ENCODE measurements around the gene TRPC1. TPM values are rescaled to one million over a fixed set of nuclear protein-coding genes. Genes with fewer than 3 reads are reported as not detected.
"Not testable (repeated sequence)": the region's sequence is repeated elsewhere in the genome, so short reads cannot be mapped to it uniquely, and the experiment has no call there.

The TRPC1 gene
- total RNA-seq, 1 experiment from 2014 or later = 2.6 TPM

DNA sequence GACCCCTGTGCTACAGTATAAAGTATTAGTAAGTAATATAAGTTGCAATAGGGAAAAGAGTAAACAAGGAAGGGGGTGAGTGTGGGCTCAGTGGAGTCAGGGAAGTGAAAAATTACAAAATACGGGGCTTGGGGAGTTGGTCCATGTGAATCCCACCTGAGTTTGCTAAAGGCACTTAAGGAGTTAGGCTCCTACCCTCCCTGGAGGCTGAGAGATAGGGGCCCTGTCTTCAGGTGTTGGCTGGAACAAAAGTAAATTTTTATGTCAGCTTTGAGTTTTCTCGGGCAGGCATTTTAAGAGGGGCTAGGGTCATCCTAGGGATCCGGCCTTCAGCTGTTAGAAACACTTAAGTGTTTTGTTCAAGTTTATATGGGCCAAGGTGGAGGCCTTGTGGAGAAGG lies 8.2 kb downstream of the TRPC1 start:
- Histone ChIP-seq H3K4me3 (no peak overlapping the region), H3K27me3 (no peaks in the 10 kb centered on the region), H3K9me3 (no peaks in the 10 kb centered on the region), H3K36me3 (no peaks in the 10 kb centered on the region)
- no peak for DNase-seq

DNA sequence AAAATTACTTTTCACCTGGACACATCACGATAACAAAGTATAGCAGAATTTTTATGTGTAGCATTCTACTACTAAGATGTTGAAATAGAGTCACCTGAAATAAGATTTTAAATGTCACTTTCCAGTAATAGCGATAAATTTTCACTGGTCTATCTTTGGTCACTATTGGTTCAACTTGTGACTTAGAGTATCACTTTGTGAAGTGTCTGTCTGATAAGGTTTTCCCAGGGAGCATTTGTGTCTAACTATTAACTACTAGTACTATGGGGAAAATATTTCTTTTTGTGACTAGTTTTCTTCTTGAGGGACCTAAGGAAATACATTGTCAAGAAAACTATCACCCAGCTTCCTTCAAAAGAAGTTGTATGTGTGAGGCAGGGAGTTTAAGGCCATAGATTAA lies 11.0 kb downstream of the TRPC1 start:
- no peaks in the 10 kb centered on the region for H3K9me3 ChIP-seq
- H3K4me3 ChIP-seq = no peak overlapping the region
- H3K36me3 ChIP-seq = no peaks in the 10 kb centered on the region
- no peak for DNase-seq
- H3K27me3 ChIP-seq = no peaks in the 10 kb centered on the region

DNA sequence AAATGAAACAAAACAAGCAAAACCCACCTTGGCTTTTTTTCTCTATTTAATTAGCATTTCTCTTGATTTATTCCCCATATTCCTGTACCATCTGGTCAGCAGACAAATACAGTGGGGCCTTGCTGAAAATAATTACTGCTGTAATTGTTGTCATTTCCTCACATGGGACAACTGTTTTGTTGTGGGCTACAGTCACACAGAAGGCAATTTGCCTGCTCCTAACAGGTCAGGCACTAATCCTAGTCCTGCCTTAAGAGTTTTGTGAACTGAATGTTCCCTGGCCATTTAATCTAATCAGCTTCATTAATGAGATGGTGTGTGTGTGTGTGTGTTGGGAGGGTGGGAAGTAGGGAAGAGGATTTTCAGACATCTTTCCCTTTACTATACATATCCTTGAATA lies 11.6 kb downstream of the TRPC1 start:
- Histone ChIP-seq H3K27me3 (no peaks in the 10 kb centered on the region), H3K4me3 (no peak overlapping the region), H3K36me3 (no peaks in the 10 kb centered on the region), H3K9me3 (no peaks in the 10 kb centered on the region)
- no peak for DNase-seq

DNA sequence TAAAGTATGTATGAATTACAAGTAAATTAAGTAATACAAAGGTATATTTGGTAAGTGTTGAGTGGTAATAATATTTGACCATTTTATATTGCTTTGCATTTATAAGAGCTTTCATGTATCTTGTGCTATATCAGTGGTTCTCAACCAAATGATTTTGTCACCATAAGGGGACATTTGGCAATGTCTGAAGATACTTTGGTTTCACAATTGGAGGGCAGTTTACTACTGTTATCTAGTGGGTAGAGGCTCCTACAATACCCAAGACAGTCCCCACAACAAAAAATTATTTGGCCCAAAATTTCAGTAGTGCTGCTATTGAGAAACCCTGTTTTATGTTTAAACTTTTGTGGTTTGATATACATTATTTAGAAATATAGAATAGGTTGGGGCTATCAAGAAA lies 14.6 kb downstream of the TRPC1 start:
- Histone ChIP-seq H3K27me3 (no peaks in the 10 kb centered on the region), H3K9me3 (no peaks in the 10 kb centered on the region), H3K4me3 (no peak overlapping the region), H3K36me3 (no peaks in the 10 kb centered on the region)
- DNase-seq = no peak

DNA sequence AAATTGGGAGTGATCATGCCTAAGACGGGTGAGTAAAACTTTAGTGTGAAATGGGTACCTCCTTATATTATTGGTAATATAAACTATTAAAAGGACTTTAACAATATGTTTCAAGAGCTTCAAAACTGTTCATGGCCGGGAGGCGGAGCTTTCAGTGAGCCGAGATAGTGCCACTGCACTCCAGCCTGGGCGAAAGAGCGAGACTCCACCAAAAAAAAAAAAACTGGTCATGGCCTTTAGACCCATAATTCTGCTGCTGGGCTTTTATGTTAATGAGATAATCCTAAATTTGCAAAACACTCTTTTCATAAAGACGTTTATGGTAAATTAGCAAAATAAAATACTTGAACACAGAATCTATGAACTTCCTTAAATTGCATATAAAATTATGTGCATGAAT lies 22.8 kb downstream of the TRPC1 start:
- Histone ChIP-seq H3K36me3 (peaks cover 2% of the 10 kb centered on the region; the same call in 1 of the 2 replicates), H3K9me3 (no peaks in the 10 kb centered on the region), H3K27me3 (no peaks in the 10 kb centered on the region; the same call in 1 of the 2 replicates), H3K4me3 (no peak overlapping the region)
- no peak for DNase-seq

DNA sequence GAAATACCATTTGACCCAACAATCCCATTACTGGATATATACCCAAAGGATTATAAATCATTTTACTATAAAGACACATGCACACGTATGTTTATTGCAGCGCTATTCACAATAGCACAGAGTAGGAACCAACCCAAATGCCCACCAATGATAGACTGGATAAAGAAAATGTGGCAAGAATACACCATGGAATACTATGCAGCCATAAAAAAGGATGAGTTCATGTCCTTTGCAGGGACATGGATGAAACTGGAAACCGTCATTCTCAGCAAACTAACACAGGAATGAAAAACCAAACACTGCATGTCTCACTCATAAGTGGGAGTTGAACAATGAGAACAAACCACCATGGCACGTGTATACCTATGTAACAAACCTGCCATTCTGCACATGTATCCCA lies 26.7 kb downstream of the TRPC1 start:
- not testable (repeated sequence) for H3K4me3 ChIP-seq, H3K27me3 ChIP-seq, DNase-seq, H3K36me3 ChIP-seq, H3K9me3 ChIP-seq

DNA sequence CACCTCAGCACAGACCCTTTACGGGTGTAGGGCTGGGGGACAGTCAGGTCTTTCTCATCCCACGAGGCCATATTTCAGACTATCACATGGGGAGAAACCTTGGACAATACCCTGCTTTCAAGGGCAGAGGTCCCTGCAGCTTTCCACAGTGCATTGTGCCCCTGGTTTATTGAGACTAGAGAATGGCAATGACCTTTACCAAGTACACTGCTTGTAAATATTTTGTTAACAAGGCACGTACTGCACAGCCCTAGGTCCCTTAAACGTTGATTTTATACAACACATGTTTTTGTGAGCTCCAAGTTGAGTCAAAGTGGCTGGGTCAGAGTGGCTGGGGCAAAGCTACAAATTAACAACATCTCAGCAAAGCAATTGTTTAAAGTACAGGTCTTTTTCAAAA lies 28.8 kb downstream of the TRPC1 start:
- not testable (repeated sequence) for DNase-seq, H3K9me3 ChIP-seq, H3K4me3 ChIP-seq, H3K36me3 ChIP-seq, H3K27me3 ChIP-seq

DNA sequence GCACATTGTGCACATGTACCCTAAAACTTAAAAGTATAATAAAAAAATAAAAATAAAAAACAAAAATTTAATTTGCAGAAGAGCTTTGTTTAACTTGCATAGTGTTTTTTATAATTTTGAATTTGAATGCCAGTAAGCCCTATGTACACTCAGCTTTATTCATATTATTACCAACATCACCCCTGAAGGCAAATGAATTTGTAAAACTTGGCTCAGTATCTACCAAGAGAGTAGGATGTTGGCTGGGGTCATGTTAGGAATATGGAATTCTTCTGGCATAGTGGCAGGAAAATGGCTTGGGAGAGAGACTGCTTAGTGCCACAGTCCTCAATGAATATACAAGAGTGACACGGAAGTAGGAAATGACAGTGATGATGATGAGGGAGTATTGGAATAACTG lies 30.7 kb downstream of the TRPC1 start:
- Histone ChIP-seq H3K9me3 (no peaks in the 10 kb centered on the region), H3K27me3 (no peaks in the 10 kb centered on the region), H3K4me3 (no peak overlapping the region), H3K36me3 (no peaks in the 10 kb centered on the region)
- no peak for DNase-seq

DNA sequence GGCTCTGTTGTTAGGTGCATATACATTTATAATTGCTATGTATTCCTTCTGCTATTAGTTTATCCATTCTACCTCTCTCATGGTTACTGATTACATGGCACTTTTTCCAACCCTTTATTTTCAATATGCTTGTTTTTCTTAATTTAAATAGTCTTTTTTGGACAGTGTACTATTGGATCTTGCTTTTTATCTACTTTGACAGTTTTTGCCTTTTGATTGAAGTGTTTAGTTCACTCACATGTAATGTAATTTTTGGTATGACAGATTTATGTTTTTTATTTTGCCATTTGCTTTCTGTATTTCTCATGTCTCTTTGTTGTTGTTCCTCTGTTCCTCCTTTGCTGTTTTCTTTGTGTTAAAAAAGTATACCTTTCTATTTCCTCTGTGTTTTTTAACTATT lies 44.5 kb downstream of the TRPC1 start:
- no peak for DNase-seq
- Histone ChIP-seq H3K36me3 (no peaks in the 10 kb centered on the region), H3K27me3 (no peaks in the 10 kb centered on the region), H3K9me3 (peaks cover 5% of the 10 kb centered on the region; the same call in 1 of the 2 replicates), H3K4me3 (no peak overlapping the region)

DNA sequence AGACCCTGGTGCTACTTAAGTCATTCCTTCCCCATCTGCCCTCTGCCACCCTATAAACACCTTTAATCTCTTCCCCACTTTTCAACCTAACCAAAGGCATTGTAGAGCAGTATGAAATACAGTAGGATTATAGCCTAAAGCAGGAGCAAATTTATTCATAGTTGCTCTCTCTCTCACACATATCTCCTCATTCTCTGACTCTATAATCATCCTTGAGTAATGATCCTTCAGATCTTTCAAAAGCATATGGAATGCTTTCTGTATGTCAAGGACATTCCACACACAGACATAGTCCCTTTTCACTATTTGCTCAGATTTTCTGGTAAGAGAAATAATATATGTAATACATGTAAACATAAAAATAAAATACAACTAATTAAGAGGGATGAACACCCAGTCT lies 54.1 kb downstream of the TRPC1 start:
- Histone ChIP-seq H3K36me3 (no peaks in the 10 kb centered on the region), H3K4me3 (no peak overlapping the region), H3K9me3 (no peaks in the 10 kb centered on the region), H3K27me3 (no peaks in the 10 kb centered on the region)
- DNase-seq = no peak

DNA sequence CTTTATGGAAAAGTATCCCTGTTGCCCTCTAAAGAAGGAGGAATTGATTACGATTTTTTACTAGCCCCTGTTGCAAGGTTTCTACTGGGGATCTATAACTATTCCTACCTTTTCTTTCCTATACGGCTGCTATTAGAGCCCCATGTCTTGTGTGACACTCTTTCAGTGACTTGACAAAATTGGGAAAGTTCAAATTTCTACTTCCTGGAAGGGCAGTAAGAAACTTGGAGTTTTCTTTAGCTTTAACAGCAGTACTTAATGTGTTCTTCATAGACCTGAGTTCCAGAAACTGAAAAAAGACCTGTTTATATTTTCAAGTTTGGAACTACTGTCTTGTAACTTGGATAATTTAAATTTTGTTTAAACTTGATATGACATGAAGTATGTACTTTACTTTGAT lies 54.7 kb downstream of the TRPC1 start:
- Histone ChIP-seq H3K36me3 (no peaks in the 10 kb centered on the region), H3K27me3 (no peaks in the 10 kb centered on the region), H3K4me3 (no peak overlapping the region), H3K9me3 (no peaks in the 10 kb centered on the region)
- no peak for DNase-seq

DNA sequence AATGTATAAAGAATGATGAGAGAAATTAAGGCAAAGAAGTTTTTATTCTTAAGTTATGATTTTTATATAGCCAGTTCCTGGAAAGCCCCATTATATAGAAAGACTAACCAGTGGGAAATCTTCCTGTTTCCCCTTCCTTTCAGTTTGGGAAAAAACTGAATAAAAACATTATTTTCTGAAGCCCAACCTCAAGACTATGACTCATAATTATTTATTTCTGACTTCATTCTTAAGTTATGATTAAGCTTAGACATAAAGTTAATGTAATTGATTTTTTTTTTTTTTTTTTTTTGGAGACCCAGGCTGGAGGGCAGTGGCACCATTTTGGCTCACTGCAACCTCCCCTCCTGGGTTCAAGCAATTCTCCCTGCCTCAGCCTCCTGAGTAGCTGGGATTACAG lies 55.8 kb downstream of the TRPC1 start:
- Histone ChIP-seq H3K36me3 (no peaks in the 10 kb centered on the region), H3K4me3 (no peak overlapping the region), H3K27me3 (no peaks in the 10 kb centered on the region), H3K9me3 (no peaks in the 10 kb centered on the region)
- DNase-seq = no peak

DNA sequence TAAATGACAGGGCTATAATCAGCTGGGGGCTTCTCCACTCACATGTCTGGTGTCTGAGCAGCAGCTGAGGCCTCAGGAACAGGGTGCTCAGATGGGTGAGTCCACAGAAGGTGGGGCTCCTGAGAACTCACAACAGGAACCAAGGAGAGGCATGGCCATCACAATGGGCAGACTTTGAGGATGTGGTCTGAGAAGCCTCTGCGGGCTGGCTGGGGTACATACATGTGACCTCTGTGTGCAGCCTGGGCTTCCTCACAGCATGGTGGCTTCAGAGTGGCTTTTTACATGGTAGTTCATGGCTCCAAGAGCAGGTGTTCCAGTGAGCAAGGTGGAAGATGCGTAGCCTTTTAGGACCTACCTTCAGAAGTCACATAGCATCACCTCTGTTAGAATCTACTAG lies 58.8 kb downstream of the TRPC1 start:
- H3K36me3 ChIP-seq = no peaks in the 10 kb centered on the region
- no peaks in the 10 kb centered on the region for H3K9me3 ChIP-seq
- no peak overlapping the region for H3K4me3 ChIP-seq
- no peak for DNase-seq
- H3K27me3 ChIP-seq = no peaks in the 10 kb centered on the region

DNA sequence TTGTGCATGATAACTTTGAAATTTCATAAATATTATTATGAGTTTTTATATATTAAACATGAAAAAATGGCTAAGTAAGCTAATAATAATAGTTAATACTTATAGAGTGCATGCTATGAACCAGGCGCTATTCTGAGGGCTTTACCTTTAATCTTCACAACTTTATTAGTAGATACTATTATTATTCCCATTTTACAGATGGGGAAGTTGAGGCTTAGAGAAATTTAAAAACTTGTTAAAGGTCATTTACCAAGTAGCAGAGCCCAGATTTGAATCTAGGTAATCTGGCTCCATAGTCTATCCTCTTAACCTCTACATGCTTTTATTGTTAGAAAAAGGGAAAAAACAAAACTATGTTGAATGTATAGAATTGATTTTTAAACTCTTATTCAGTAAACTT lies 60.4 kb downstream of the TRPC1 start:
- no peak overlapping the region for H3K4me3 ChIP-seq
- no peaks in the 10 kb centered on the region for H3K36me3 ChIP-seq
- DNase-seq = no peak
- no peaks in the 10 kb centered on the region for H3K9me3 ChIP-seq
- H3K27me3 ChIP-seq = no peaks in the 10 kb centered on the region

DNA sequence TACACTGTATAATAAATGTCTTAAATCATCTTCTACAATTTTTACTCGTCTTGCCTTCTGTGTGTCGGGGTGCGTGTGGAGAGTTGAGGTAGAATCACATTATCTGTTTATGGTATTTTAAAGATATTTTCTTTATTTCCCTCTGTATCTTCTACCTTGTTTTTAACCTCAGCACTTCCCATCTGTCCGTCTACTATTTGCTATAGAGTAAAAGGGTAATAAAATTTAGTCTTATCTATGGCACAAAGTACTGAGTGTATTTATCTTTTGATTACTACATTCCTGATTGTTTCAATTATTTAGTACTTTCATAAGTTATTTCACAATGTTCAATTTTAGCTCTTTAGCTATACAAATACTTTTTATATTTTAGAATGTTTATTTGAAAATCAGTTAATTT lies 62.2 kb downstream of the TRPC1 start:
- Histone ChIP-seq H3K36me3 (no peaks in the 10 kb centered on the region), H3K4me3 (no peak overlapping the region), H3K9me3 (no peaks in the 10 kb centered on the region), H3K27me3 (no peaks in the 10 kb centered on the region)
- DNase-seq = no peak

DNA sequence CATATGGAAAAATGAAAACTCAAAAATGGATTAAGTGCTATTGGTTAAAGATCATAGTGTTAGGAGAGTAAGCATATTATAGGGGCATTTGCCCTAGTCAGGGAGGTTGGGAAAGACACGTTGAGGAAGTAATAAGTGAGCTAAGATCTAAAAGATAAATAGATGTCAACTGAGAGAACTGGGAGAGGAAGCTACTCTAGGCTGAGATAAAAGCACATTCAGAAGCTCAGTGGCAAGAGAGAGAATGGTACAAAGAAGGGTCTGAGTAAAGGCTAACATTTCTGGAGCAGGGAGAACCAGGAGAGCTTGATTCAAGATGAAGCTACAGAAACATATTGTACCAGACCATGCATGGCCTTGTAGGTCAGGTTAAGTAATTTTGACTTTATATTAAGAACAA lies 63.9 kb downstream of the TRPC1 start:
- Histone ChIP-seq H3K27me3 (no peaks in the 10 kb centered on the region), H3K4me3 (no peak overlapping the region)

DNA sequence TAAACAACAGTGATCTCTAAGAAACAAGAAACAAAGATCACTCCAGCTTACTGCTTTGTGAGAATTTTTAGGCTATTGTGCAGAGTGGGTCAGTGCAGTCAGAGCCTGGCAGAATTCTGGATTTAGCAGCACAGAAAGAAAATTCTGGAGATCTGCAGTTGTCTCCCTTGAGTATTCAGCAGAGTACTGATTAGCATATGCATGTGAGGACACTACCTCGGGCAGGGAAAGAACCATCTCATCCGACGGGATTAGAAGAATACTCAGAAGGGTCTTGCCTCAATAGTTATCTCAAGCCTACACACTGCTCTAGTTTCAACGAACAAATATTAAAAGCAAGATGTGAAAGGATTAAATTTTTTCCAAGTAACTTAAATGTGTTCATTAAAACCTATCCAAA lies 70.7 kb downstream of the TRPC1 start:
- Histone ChIP-seq H3K27me3 (no peaks in the 10 kb centered on the region), H3K4me3 (no peak overlapping the region), H3K36me3 (no peaks in the 10 kb centered on the region), H3K9me3 (peaks cover 7% of the 10 kb centered on the region)
- DNase-seq = no peak

More for the DNA sequence above, 63.9 kb downstream of the TRPC1 start:
- DNase-seq = no peak
- no peaks in the 10 kb centered on the region for H3K9me3 ChIP-seq
- no peaks in the 10 kb centered on the region for H3K36me3 ChIP-seq

DNA sequence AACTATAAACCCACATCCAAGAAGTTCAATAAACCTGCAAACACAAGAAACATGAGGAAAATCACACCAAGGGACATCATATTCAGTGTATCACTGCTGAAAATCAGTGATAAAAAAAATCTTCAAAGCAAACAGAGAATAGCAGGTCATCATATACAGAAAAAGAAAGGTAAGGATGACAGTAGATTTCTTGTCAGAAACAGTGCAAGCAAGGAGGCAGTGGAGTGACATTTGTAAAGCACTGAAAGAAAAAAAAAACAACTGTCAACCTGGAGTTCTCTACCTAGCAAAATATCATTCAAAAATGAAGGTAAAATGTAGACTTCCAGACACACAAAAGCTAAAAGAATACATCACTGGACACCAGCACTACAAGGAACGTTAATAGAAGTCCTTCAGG lies 71.5 kb downstream of the TRPC1 start:
- no peaks in the 10 kb centered on the region for H3K36me3 ChIP-seq
- no peak overlapping the region for H3K4me3 ChIP-seq
- no peak for DNase-seq
- no peaks in the 10 kb centered on the region for H3K27me3 ChIP-seq
- H3K9me3 ChIP-seq = peaks cover 7% of the 10 kb centered on the region

DNA sequence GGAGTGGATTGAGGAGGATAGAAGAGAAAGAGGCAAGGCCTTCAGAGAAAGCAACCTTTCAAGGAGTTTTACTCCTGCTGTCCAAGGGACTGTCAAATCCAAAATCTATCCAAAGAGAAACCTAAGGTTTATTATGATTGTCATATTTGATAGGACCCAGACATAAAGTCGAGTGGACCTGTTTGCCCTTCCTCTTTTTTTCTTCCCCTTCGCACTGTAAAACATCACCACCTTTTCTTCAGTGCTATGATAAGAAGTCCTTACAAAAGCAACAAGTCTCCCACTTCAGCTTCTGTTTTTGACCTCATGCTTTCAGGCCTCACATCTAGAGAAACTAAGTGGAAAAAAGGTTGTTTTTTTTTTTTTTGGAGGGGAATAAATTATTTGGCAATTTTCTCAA lies 73.0 kb downstream of the TRPC1 start:
- DNase-seq = no peak
- H3K36me3 ChIP-seq = no peaks in the 10 kb centered on the region
- no peak overlapping the region for H3K4me3 ChIP-seq
- peaks cover 7% of the 10 kb centered on the region for H3K9me3 ChIP-seq
- H3K27me3 ChIP-seq = no peaks in the 10 kb centered on the region

Measured in MG63 (cell line).